HUES6 (cell line): ENCODE measurements around the gene BPIFB2.
"Not testable (repeated sequence)": the region's sequence is repeated elsewhere in the genome, so short reads cannot be mapped to it uniquely, and the experiment has no call there.

ENCODE experiments used
- H3K27ac ChIP-seq: 2 replicates; pipeline ENCODE4 v1.7.0; 2013; ENCODE audit warnings: low read depth, mild to moderate bottlenecking, low read length, inconsistent platforms
- H3K27me3 ChIP-seq: 2 replicates; pipeline ENCODE4 v1.6.1; 2013; ENCODE audit warnings: low read length; ENCODE audit not compliant: control insufficient read depth, insufficient read depth
- H3K36me3 ChIP-seq: 2 replicates; pipeline ENCODE4 v1.6.1; 2013; ENCODE audit warnings: low read length; ENCODE audit not compliant: control insufficient read depth, insufficient read depth
- H3K4me1 ChIP-seq: 2 replicates; pipeline ENCODE4 v1.6.1; 2013; ENCODE audit warnings: low read length; ENCODE audit not compliant: control insufficient read depth, insufficient read depth
- H3K4me3 ChIP-seq: 2 replicates; pipeline ENCODE4 v1.5.1; 2013; ENCODE audit warnings: low read depth, low read length
- H3K9ac ChIP-seq: one replicate; pipeline ENCODE4 v1.6.1; 2013; ENCODE audit warnings: mild to moderate bottlenecking, low read length
- H3K9me3 ChIP-seq: 2 replicates; pipeline ENCODE4 v1.6.1; 2013; ENCODE audit warnings: low read depth, low read length; ENCODE audit not compliant: control insufficient read depth, insufficient read depth

Gene BPIFB2

DNA sequence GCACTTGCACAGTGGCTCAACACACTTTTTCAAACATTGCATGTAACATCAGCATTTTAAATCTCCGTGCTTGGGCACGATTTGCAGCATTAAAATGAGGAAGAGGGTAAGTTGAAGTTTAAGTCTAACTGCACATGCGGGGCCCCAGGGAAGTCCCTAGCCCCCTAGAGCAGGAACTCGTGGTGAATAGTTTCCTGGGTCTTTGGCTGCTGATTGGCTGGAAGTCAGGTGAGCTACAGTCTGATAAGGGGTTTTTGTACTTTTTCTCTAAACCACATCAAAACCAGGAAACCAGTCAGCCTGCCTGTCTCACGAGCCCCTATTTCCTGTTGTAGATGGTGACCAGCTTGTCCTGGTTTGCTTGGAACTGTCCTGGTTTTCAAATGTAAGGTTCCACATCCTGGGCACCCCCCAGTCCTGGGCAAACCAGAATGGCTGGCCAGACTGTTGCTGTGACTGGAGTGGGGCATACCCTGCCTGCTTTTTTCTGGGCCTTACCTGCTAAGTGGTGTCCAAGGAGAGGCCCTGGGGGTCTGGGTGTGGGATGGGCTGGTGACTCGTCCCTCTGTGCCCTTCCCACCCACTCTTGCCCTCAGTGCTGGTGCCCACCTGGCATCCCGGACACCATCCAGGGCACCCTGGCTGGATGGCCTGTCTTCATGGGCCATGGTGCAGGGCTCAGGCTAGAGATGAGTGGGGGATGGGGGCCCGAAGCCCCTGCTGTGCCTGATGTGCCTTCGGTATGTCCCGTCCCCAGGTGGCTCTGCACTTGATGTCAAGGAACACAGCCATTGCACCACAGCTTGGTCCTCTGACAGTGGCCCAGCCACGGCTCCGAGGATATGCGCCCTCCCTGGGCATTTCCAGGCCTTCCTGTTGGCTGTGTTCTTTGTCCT is 35.1 kb upstream of the BPIFB2 start:
- Histone ChIP-seq H3K27me3 (no peaks in the 10 kb centered on the region), H3K4me3 (no peak overlapping the region), H3K4me1 (peaks cover 59% of the 10 kb centered on the region), H3K27ac (peak overlapping the region; percentile 34; the same call in 1 of the 2 replicates), H3K9me3 (peaks cover 6% of the 10 kb centered on the region; the same call in 1 of the 2 replicates), H3K36me3 (no peaks in the 10 kb centered on the region), H3K9ac (peak overlapping the region; percentile 34)

- Histone ChIP-seq H3K4me1 (peaks cover 66% of the 10 kb centered on the region), H3K9me3 (peaks cover 6% of the 10 kb centered on the region; the same call in 1 of the 2 replicates), H3K27me3 (no peaks in the 10 kb centered on the region), H3K4me3 (no peak overlapping the region), H3K9ac (peak overlapping the region; percentile 18), H3K27ac (no peak overlapping the region; the same call in 1 of the 2 replicates), H3K36me3 (no peaks in the 10 kb centered on the region)
Measured at GRCh38 chr20:32973077-32973717, 34.3 kb upstream of the BPIFB2 start.

DNA sequence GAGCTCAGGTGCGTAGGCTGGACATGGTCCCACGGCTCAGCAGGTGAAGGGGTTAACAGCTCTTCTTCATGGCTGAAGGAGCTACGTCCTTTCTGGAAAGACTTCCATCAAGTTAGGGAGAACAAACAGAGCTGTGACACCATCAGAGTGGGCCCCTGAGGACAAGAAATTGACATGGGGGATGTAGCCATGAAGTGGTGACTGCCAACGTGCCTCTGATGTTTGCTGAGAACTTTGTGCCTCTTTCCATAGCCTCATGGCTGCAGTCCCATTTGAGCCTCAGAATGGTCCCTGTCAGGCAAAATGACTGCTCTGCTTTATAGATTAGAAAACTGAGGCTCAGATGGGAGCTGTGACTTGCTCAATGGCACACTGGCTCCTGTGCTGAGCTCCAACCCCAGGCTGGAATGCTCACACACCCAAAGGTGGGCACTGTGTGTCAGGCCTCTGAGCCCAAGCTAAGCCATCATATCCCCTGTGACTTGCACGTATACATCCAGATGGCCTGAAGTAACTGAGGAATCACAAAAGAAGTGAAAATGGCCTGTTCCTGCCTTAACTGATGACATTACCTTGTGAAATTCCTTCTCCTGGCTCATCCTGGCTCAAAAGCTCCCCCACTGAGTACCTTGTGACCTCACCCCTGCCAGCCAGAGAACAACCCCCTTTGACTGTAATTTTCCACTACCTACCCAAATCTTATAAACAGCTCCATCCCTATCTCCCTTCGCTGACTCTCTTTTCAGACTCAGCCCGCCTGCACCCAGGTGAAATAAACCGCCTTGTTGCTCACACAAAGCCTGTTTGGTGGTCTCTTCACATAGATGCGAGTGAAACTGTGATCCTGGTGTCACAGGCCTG is 33.1 kb upstream of the BPIFB2 start:
- Histone ChIP-seq H3K4me1 (peaks cover 67% of the 10 kb centered on the region), H3K9ac (peak overlapping the region; percentile 86), H3K27ac (peak overlapping the region; percentile 94; the same call in 1 of the 2 replicates)
- H3K27me3 ChIP-seq, H3K36me3 ChIP-seq, H3K9me3 ChIP-seq, H3K4me3 ChIP-seq: not testable (repeated sequence)

DNA sequence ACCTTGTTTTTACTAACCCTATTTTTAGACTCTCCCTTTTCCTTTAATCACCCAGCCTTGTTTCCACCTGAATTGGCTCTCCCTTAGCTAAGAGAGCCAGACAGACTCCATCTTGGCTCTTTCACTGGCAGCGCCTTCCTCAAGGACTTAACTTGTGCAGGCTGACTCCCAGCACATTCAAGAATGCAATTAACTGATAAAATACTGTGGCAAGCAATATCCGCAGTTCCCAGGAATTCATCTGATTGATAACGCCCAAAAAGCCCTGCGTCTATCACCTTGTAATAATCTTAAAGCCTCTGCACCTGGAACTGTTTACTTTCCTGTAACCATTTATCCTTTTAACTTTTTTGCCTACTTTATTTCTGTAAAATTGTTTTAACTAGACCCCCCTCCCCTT is 32.4 kb upstream of the BPIFB2 start:
- H3K27ac ChIP-seq, result peak overlapping the region; percentile 62; the same call in 1 of the 2 replicates
- peaks cover 67% of the 10 kb centered on the region for H3K4me1 ChIP-seq

GRCh38 chr20:32975698-32976674 is 31.5 kb upstream of the BPIFB2 start:
- peak overlapping the region; percentile 64 for H3K9ac ChIP-seq
- H3K4me1 ChIP-seq, result peaks cover 63% of the 10 kb centered on the region
- no peak overlapping the region for H3K4me3 ChIP-seq
- peak overlapping the region; percentile 62; the same call in 1 of the 2 replicates for H3K27ac ChIP-seq
- H3K36me3 ChIP-seq, result no peaks in the 10 kb centered on the region
- peaks cover 6% of the 10 kb centered on the region; the same call in 1 of the 2 replicates for H3K9me3 ChIP-seq
- H3K27me3 ChIP-seq, result no peaks in the 10 kb centered on the region

More for the DNA sequence above, 32.4 kb upstream of the BPIFB2 start:
- H3K36me3 ChIP-seq, H3K4me3 ChIP-seq, H3K9me3 ChIP-seq, H3K27me3 ChIP-seq: not testable (repeated sequence)
- H3K9ac ChIP-seq, result peak overlapping the region; percentile 69

GRCh38 chr20:32976746-32977145 is 30.8 kb upstream of the BPIFB2 start:
- Histone ChIP-seq H3K9me3 (peaks cover 6% of the 10 kb centered on the region; the same call in 1 of the 2 replicates), H3K27ac (no peak overlapping the region; the same call in 1 of the 2 replicates), H3K4me1 (peaks cover 56% of the 10 kb centered on the region), H3K27me3 (no peaks in the 10 kb centered on the region), H3K36me3 (no peaks in the 10 kb centered on the region), H3K9ac (peak overlapping the region; percentile 31), H3K4me3 (no peak overlapping the region)

DNA sequence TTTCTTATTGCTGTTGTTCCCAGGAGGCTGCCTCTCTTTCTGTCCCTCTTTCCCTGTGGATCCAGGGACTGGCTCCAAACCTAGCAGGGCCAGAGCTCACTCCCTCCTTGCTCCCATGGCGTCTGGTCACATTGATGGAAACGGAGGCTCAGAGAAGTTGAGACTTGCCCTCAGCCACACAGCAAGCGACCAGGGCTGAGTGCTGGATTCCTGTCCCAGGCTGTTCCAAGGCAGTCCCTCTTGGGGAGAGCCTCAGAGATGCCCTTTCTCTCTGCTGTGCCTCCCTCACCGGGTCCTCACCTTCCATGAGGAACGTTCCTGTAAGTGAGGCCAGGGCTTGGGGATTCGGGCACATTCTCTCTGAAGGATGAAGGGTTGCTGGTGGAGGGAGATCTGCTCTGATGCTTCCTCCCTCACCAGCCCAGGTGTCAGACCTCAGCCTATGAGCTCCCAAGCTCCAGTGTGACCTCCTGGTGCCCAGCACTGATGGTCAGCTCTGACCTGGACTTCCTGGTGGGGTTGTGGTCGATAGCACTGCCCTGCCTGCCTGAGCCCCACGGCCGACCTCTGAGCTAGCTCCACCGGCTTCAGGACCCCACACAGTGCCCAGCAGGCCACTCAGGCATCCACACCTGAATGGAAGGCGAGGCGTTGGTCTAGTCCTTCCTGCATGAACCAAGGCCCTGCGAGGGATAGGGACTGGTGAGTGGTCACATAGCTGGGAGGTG is 30.1 kb upstream of the BPIFB2 start:
- no peak overlapping the region; the same call in 1 of the 2 replicates for H3K27ac ChIP-seq
- peak overlapping the region; percentile 31 for H3K9ac ChIP-seq
- H3K4me1 ChIP-seq, result peaks cover 49% of the 10 kb centered on the region

GRCh38 chr20:32978009-32978335 is 29.5 kb upstream of the BPIFB2 start:
- Histone ChIP-seq H3K4me1 (peaks cover 43% of the 10 kb centered on the region), H3K4me3 (no peak overlapping the region), H3K9me3 (peaks cover 6% of the 10 kb centered on the region; the same call in 1 of the 2 replicates), H3K27me3 (no peaks in the 10 kb centered on the region), H3K9ac (no peak overlapping the region), H3K36me3 (no peaks in the 10 kb centered on the region), H3K27ac (no peak overlapping the region)

More for the DNA sequence above, 30.1 kb upstream of the BPIFB2 start:
- Histone ChIP-seq H3K36me3 (no peaks in the 10 kb centered on the region), H3K27me3 (no peaks in the 10 kb centered on the region), H3K9me3 (peaks cover 6% of the 10 kb centered on the region; the same call in 1 of the 2 replicates), H3K4me3 (no peak overlapping the region)

- H3K27ac ChIP-seq, result no peak overlapping the region
Measured at GRCh38 chr20:32979201-32979998, 28.1 kb upstream of the BPIFB2 start.

More at GRCh38 chr20:32979201-32979998, 28.1 kb upstream of the BPIFB2 start:
- Histone ChIP-seq H3K9me3 (peaks cover 6% of the 10 kb centered on the region; the same call in 1 of the 2 replicates), H3K4me1 (peaks cover 39% of the 10 kb centered on the region), H3K27me3 (no peaks in the 10 kb centered on the region), H3K36me3 (no peaks in the 10 kb centered on the region), H3K4me3 (no peak overlapping the region), H3K9ac (no peak overlapping the region)
